ENCODE results near the gene IFI35.
"Not testable (repeated sequence)": the region's sequence is repeated elsewhere in the genome, so short reads cannot be mapped to it uniquely, and the experiment has no call there.

IFI35 gene

GRCh38 chr17:43024407-43025289 lies 18.1 kb downstream of the IFI35 start, which contains the start of gene RND2:
TSS of gene RND2 (plus strand) at chr17:43025231. CDS start at chr17:43025348, 117 bp downstream.
- peak; percentile 89 for DNase-seq

- no peak for DNase-seq
Observed at GRCh38 chr17:43025290-43025657, 18.7 kb downstream of the IFI35 start.

DNA sequence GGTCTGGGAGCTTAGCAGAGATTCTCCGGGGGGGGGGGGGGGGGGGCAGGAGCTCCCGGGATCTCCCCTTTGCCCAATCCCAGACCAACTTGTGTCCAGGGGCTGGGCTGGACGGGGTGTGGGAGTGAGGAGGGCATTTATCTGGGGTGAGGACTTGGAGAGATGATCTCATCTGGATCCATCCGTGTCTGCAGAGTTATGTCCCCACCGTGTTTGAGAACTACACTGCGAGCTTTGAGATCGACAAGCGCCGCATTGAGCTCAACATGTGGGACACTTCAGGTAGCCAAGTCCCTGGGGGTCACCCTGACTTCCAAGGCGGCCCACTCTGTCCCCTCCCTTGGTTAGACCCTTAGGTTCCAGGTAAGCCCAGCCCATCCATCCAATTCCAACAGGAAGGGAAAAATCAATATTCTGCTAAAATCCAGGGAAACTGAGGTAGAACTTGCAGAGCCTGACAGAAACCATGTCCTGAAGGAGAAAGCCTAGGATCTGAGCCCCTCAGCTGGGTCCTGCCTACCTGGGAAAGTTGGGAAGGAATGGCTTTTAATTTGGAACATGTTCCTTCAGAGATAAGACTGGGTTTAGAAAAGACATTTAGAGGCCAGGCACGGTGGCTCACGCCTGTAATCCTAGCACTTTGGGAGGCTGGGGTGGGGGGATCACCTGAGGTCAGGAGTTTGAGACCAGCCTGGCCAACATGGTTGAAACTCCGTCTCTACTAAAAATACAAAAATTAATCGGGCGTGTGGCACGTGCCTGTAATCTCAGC lies 19.4 kb downstream of the IFI35 start:
- DNase-seq, result no peak

DNA sequence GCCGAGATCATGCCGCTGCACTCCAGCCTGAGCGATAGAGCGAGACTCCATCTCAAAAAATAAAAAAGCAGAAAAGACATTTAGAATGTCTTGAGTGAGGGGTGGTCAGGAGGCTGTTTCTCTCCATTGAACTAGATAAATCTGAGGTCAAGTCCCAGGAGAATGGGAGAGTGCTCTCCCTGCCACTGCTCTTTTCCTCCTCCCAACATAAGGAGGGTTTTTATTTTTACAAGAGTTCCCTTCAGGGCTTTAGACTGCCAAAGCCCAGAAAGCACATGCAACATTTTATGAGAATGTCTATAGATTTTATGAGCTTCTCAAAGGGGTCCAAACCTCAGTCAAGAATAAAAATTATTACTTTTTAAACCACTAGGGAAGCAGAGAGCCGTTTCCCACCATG lies 20.0 kb downstream of the IFI35 start:
- no peak for DNase-seq

DNA sequence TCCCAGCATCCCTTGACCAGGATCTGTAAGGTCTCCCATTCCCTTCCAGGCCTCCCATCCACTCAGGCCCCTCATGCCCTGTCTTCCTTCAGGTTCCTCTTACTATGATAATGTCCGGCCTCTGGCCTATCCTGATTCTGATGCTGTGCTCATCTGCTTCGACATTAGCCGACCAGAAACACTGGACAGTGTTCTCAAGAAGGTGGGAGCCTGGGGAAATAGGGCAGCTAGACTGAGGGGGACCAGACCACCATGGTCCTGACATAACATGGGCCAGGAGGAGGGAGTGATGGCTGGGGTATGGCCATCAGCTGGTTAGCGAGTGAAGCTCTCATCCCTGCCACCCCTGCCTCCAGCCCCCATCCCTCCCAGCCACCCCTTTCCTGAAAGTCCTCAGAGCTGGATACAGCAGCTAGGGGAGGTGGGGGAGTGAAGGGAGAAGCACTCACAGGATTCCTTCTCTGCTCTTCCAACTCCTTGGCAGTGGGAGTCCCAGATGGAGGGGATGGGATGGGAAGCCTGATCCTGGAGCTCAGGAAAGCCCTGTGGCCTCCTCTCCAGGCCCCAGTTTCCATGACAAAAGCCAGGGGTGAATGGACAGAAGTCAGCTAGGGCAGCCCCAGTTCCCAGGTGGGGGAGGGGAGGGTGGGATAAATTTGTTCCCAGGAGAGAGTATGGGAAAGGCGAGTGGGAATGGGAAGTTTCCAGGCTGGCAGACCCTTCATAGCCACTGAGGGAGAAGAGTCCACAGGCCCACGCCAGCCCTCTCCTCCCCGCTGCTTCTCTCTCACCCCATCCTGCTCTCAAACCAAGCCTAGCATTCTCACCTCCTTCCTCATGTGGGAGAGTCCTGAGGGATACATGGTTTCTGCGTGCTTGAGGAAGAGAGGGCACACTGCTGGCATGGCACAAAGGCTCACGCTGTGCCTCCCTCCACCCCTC lies 20.8 kb downstream of the IFI35 start:
- no peak for DNase-seq

GRCh38 chr17:43028221-43028861 lies 21.8 kb downstream of the IFI35 start:
- no peak for DNase-seq

GRCh38 chr17:43030137-43030767 lies 23.7 kb downstream of the IFI35 start:
- no peak for DNase-seq

DNA sequence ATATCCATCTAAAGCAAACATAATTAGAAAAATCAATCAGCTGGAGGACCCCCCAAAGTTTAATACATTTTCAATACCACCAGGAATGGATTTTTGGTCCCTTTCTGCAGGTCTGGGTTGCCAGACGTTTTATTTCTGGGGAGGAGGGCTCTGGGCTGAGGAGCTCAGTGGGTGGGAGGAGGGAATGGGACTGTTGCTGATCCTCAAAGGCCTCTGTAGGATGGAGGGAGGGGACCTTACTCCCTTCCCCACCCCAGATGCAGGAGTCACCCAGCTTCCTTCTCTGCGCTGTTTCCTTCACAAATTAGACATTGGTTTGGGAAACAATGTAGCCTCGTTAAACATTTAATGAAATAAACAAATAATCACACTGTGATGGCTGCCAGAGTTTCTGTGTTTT lies 25.1 kb downstream of the IFI35 start:
- no peak for DNase-seq

GRCh38 chr17:43033948-43034881 lies 27.6 kb downstream of the IFI35 start:
- no peak for DNase-seq

DNA sequence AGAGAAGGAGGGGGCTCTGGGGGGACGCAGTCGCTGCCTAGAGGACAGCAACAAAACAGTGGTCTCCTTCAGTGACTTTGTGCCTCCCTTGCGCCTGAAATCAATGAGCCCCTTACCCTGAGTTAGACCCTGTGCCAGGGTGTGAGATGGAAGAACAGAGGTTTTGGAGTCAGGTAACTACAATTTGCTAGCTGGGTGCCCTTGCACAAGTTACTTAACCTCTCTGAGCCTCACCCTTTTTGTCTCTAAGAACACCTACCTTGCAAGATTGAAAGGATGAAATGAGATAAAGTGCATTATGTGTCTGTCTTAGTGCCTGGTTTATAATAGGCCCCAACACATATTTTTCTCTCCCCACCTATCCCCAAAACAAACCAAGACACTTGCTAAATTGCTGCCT lies 28.3 kb downstream of the IFI35 start:
- DNase-seq, result no peak

GRCh38 chr17:43039646-43040045 lies 33.1 kb downstream of the IFI35 start:
- DNase-seq, result no peak

DNA sequence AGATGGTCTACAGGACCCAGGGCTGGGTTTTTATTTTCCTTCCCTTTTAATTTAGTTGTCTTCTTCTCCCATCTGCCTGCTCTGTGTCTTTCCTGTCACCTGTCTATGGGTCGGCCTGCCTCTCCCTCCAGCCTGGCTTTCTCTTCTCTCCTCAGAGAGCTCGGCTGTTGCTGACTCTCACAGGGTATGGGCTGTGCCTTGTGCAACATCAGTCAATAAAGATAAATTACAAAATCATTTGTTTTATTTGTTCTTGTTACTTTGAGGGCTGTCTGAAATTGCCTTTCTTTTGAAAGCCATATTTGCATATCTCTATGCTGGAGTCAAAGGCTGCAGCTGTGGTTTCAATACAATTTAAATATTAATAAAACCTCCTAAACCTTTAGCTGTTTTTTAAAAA lies 34.1 kb downstream of the IFI35 start:
- no peak for DNase-seq

DNA sequence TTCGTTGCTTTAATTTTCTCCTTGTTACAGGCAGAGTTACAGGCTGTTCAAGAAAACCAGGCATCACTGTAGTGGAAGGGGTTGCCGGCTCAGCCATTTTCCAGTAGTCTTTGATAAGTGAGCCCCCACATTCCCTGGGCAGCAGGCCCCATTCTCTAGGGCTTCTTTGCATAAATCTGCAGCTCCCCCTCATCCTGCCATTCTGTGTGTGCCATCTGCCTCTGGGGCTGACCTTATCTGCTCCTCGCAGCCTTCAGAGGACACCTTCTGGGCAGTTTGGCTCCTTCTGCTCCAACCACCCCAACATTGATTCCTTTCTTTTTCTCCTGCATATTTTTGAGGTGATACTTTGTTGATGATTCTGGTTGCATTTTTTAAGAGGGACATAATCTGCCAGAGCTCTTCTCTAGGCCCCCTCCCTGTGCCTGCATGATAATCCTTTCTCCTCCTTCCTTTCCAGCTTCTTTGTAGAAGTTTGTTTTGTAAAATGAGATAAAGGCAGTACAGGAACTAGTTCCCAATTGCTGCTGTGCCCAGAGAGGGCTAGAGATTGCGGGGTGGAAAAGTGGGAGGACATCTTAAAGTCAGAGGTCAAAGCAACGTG lies 35.5 kb downstream of the IFI35 start:
- no peak for DNase-seq

DNA sequence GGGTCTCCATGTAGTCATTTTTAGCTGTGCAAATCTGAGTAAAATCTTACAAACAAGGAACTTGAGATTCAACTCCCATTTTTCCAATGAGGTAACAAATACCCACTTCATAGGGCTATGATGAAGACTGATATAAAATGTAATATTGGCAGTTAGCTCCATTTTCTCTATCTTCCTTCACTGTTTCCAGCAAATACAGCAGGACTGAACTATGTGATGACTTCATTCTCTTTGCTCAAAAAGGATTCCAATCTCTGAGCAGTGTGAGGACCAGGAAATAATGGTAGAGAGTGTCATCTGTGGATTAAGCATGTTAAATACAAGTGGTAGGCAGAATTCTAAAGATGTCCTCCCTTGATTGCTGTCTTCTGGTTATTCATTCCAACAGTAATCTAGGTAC lies 36.7 kb downstream of the IFI35 start:
- DNase-seq, result no peak

GRCh38 chr17:43044024-43044423 lies 37.4 kb downstream of the IFI35 start:
- no peak for DNase-seq

DNA sequence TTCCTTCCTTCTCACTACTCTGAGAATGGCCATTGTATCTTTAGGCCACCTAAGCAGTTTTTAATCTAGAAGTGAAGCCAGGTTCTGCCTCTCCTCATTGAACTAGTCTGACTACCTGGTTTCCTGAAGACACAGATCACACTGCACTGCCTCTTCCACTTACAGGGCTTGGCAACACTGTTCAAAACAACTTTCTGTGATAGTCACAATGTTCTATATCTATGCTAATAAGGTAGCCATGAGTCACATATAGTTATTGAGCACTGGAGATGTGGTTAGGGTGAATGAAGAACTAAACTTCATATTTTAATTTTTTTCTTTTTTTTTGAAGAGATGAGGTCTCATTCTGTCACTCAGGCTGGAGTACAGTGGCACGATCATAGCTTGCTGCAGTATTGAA lies 45.4 kb downstream of the IFI35 start:
- DNase-seq, result no peak

GRCh38 chr17:43053008-43053407 lies 46.4 kb downstream of the IFI35 start:
- not testable (repeated sequence) for DNase-seq

DNA sequence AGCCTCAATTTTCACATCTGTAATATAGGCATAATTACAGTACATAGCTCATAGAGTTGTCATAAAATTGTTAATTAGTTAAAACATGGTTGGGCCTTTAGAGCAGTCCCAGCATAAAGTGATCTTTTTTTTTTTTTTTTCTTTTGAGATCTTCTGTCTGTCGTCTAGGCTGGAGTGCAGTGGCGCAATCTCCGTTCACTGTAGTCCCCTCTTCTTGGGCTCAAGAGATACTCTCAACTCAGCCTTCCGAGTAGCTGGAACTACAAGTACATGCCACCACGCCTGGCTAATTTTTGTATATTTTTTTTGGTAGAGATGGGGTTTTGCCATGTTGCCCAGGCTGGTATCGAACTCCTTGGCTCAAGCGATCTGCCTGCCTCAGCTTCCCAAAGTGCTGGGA lies 49.5 kb downstream of the IFI35 start:
- no peak for DNase-seq

- no peak for DNase-seq
Observed at GRCh38 chr17:43062984-43063638, 56.5 kb downstream of the IFI35 start.
